Spleen (tissue), 11 donors: ENCODE measurements around the gene INSR. TPM values are rescaled to one million over a fixed set of nuclear protein-coding genes. Genes with fewer than 3 reads are reported as not detected.

Experiments
- DNase-seq: peaks from one replicate; pipeline ENCODE4 v3.0.0-alpha.2; 2020
- H3K27ac ChIP-seq, 8 donors: fragments of 200-600 bp; sonication (generic) in 7 of 8; 1 replicate in 4 of 8; 2 replicates in 4 of 8; pipeline versions ENCODE4 v1.5.0 to v1.8.0; 2016 to 2021; ENCODE audit warnings: inconsistent platforms in 4 of 8, mild to moderate bottlenecking in 4 of 8, moderate library complexity in 1 of 8
- H3K27me3 ChIP-seq, 7 donors: fragments of 200-600 bp; sonication (generic) in 6 of 7; replicated peaks in 1 of 7; 1 replicate in 4 of 7; 2 replicates in 3 of 7; pipeline versions ENCODE4 v1.5.0 to v1.8.0; 2016 to 2021; ENCODE audit warnings: inconsistent platforms in 3 of 7, mild to moderate bottlenecking in 1 of 7
- H3K36me3 ChIP-seq, 6 donors: fragments of 200-600 bp; sonication (generic) in 5 of 6; 1 replicate in 4 of 6; 2 replicates in 2 of 6; pipeline versions ENCODE4 v1.5.0 to v1.8.0; 2016 to 2021; ENCODE audit warnings: inconsistent platforms in 2 of 6
- H3K4me1 ChIP-seq, 6 donors: fragments of 200-600 bp; sonication (generic) in 5 of 6; 1 replicate in 3 of 6; 2 replicates in 3 of 6; pipeline versions ENCODE4 v1.5.0 to v1.8.0; 2016 to 2021; ENCODE audit warnings: inconsistent platforms in 3 of 6
- H3K4me3 ChIP-seq, 8 donors: fragments of 200-600 bp; sonication (generic) in 7 of 8; 1 replicate in 4 of 8; 2 replicates in 4 of 8; pipeline versions ENCODE4 v1.5.0 to v1.8.0; 2016 to 2021; ENCODE audit warnings: inconsistent platforms in 4 of 8, mild to moderate bottlenecking in 4 of 8, moderate library complexity in 2 of 8
- H3K9me3 ChIP-seq, 8 donors: fragments of 200-600 bp; sonication (generic) in 7 of 8; 1 replicate in 4 of 8; 2 replicates in 4 of 8; pipeline versions ENCODE4 v1.5.0 to v1.8.0; 2016 to 2021; ENCODE audit warnings: inconsistent platforms in 4 of 8
- POLR2A ChIP-seq, 3 donors: fragments of 450-650 bp; IDR thresholded peaks; one replicate each; pipeline ENCODE4 v1.5.1; 2017; ENCODE audit warnings: antibody characterized with exemption in 3 of 3, mild to moderate bottlenecking in 1 of 3
- POLR2AphosphoS5 ChIP-seq, 3 donors: sonication (generic); formaldehyde crosslinking; IDR thresholded peaks; one replicate each; pipeline ENCODE4 v1.5.1; 2017; ENCODE audit warnings: antibody characterized with exemption in 3 of 3
- WGBS, 5 donors: extraction: QIAGEN DNeasy Blood & Tissue Kit in 3 of 5; methylation state at CpG; one replicate each; pipeline versions ENCODE4 v1.1.5 to v1.1.7; 2013 to 2018; 5-methylcytosine and 5-hydroxymethylcytosine counted together
- intact Hi-C: fragments of 100-400 bp; cut with DNase I; formaldehyde crosslinking; loops from one replicate; pipeline ENCODE4 v1.15.0; 2023; ENCODE audit warnings: low total_unique reads
- polyA plus RNA-seq, 3 donors: library from polyadenylated mRNA; stranded (reverse); fragments of 200-250 nt; gene quantifications; one replicate each; pipeline ENCODE4 v1.2.1, GENCODE V29; 2013
- total RNA-seq, 7 donors: library from RNA; depleted of rRNA in 3 of 7; stranded (reverse); fragments of >200 nt in 3 of 7; fragmentation: NEBNext Ultra II Directional in 4 of 7; extraction: Animal tissue kit (Norgen Biotek cat#: 25700) in 4 of 7; gene quantifications; one replicate each; pipeline versions ENCODE4 v1.1.0 to v1.2.1, GENCODE V29; 2016 to 2021
- TF ChIP-seq, protein P1 (sequence below), 11 experiments: fragments of 200-600 bp in 7 of 11; fragments of 450-650 bp in 4 of 11; sonication (generic) in 4 of 11; IDR thresholded peaks in 8 of 11; conservative IDR thresholded peaks in 3 of 11; 1 replicate in 7 of 11; 2 replicates in 4 of 11; pipeline versions ENCODE4 v1.4.0 to v1.8.0; 2016 to 2021; ENCODE audit warnings: antibody characterized with exemption in 11 of 11, inconsistent platforms in 4 of 11, mild to moderate bottlenecking in 1 of 11
- donor health status: healthy with polysubstance abuse.
- donor health status: DM: no; HTN: no; CAD: no; lungs with moderate emphysema.
- donor health status: DM: no; HTN: no; CAD: no.
- donor health status: Bipolar disorder and iron deficiency.
- donor health status: healthy.
- donor health status: DM: no; HTN: no; CAD: no.
- donor health status: DM: yes; HTN: yes; CAD: no.

INSR gene
- total and polyA plus RNA-seq, 10 donors = 7.6 to 467 (median 228) TPM

DNA sequence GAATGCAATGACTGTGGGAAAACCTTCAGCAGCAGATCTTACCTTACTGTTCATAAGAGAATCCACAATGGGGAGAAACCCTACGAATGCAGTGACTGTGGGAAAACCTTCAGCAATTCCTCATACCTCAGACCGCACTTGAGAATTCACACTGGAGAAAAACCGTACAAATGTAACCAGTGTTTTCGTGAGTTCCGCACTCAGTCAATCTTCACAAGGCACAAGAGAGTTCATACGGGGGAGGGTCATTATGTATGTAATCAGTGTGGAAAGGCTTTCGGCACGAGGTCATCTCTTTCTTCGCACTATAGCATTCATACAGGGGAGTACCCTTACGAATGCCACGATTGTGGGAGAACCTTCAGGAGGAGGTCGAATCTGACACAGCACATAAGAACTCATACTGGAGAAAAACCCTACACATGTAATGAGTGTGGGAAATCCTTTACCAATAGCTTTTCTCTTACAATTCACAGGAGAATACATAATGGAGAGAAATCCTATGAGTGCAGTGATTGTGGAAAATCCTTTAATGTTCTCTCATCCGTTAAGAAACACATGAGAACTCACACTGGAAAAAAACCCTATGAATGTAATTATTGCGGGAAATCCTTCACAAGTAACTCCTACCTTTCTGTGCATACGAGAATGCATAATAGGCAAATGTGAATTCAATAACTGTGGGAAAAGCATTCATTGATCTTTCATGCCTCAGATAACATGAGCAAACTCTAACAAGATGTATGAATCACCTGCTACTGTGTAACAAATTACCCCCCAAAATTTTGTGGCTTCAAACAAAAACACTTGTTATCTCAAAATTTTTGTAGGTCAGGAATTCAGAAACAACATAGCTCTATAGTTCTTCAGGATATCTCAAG, 210.9 kb downstream of the INSR start:
- no peak for TF ChIP-seq POLR2A (IDR thresholded peaks at IDR 0.05)
- TF ChIP-seq, protein P1, sequence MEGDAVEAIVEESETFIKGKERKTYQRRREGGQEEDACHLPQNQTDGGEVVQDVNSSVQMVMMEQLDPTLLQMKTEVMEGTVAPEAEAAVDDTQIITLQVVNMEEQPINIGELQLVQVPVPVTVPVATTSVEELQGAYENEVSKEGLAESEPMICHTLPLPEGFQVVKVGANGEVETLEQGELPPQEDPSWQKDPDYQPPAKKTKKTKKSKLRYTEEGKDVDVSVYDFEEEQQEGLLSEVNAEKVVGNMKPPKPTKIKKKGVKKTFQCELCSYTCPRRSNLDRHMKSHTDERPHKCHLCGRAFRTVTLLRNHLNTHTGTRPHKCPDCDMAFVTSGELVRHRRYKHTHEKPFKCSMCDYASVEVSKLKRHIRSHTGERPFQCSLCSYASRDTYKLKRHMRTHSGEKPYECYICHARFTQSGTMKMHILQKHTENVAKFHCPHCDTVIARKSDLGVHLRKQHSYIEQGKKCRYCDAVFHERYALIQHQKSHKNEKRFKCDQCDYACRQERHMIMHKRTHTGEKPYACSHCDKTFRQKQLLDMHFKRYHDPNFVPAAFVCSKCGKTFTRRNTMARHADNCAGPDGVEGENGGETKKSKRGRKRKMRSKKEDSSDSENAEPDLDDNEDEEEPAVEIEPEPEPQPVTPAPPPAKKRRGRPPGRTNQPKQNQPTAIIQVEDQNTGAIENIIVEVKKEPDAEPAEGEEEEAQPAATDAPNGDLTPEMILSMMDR (IDR thresholded peaks at IDR 0.05 in 8 of 11, conservative IDR thresholded peaks at IDR 0.05 in 3 of 11) = no peak
- peak in 1 of 3 donors; percentile 33 for TF ChIP-seq POLR2AphosphoS5 (IDR thresholded peaks at IDR 0.05)
- 97 to 99% (median 98%) methylated on average over 15 of the region's 15 CpGs for WGBS, 5 donors
- DNase-seq = no peak
- peaks cover 54 to 85% (median 70%) of the 10 kb centered on the region in 6 donors for H3K36me3 ChIP-seq
- intact Hi-C loops = no loop called here
- peaks cover 57 to 100% (median 100%) of the 10 kb centered on the region in 8 donors for H3K9me3 ChIP-seq
- H3K4me1 ChIP-seq = no peaks in the 10 kb centered on the region
- peak overlapping the region in 1 of 8 donors; percentile 34 for H3K4me3 ChIP-seq
- H3K27me3 ChIP-seq = no peaks in the 10 kb centered on the region
- no peak overlapping the region for H3K27ac ChIP-seq

DNA sequence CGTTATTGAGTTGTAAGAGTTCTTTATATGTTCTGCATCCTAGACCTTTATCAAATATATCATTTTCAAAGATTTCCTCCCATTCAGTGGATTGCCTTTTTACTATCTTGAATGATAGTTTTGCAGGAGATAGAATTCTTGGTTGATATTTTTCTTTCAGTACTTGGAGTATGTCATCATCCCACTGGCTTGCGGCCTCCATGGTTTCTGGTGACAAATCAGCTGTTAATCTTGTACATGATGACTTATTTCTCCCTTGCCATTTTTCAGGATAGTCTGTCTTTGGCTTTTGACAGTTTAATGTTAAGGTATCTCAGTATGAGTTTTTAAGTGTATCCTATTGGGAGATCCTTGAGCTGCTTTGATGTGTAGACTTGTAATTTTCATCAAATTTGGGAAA, 216.2 kb downstream of the INSR start:
- WGBS, 5 donors = 93 to 100% (median 97%) methylated on average over 2 of the region's 2 CpGs
- intact Hi-C loops = no loop called here
- Histone ChIP-seq H3K9me3 (peaks cover 26 to 83% (median 82%) of the 10 kb centered on the region in 8 donors), H3K27ac (no peak overlapping the region), H3K4me3 (no peak overlapping the region), H3K27me3 (no peaks in the 10 kb centered on the region), H3K4me1 (no peaks in the 10 kb centered on the region), H3K36me3 (peaks cover 63 to 100% (median 99%) of the 10 kb centered on the region in 6 donors)
- DNase-seq = no peak
- TF ChIP-seq POLR2AphosphoS5 (IDR thresholded peaks at IDR 0.05) (no peak), POLR2A (IDR thresholded peaks at IDR 0.05) (no peak)

DNA sequence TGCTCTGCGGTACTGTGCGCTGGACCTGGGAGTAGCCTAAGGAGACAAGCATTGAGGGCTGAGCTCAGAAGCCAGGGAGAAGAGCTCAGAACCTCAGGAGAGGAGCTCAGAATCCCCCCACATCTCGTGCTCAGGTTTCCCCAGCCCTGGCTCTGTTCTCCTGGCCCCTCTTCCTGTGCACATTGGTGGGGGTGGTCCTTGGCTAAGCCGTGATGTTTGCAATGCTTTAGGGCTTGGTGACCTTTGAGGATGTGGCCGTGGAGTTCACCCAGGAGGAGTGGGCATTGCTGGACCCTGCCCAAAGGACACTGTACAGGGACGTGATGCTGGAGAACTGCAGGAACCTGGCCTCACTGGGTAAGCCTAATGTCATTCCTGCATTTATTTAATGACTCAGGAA, 218.1 kb downstream of the INSR start:
- H3K27ac ChIP-seq = no peak overlapping the region
- H3K27me3 ChIP-seq = no peaks in the 10 kb centered on the region
- DNase-seq = no peak
- no peak overlapping the region for H3K4me3 ChIP-seq
- WGBS, 5 donors = 97 to 100% (median 98%) methylated on average over 4 to 6 of the region's 6 CpGs
- intact Hi-C loops = no loop called here
- peaks cover 50 to 100% (median 97%) of the 10 kb centered on the region in 6 donors for H3K36me3 ChIP-seq
- H3K9me3 ChIP-seq = peaks cover 21 to 65% (median 63%) of the 10 kb centered on the region in 8 donors
- no peak for TF ChIP-seq POLR2A (IDR thresholded peaks at IDR 0.05)
- TF ChIP-seq, protein P1 (IDR thresholded peaks at IDR 0.05 in 8 of 11, conservative IDR thresholded peaks at IDR 0.05 in 3 of 11) = no peak
- no peak for TF ChIP-seq POLR2AphosphoS5 (IDR thresholded peaks at IDR 0.05)
- H3K4me1 ChIP-seq = peaks cover 0 to 4% (median under 1%) of the 10 kb centered on the region in 6 donors

DNA sequence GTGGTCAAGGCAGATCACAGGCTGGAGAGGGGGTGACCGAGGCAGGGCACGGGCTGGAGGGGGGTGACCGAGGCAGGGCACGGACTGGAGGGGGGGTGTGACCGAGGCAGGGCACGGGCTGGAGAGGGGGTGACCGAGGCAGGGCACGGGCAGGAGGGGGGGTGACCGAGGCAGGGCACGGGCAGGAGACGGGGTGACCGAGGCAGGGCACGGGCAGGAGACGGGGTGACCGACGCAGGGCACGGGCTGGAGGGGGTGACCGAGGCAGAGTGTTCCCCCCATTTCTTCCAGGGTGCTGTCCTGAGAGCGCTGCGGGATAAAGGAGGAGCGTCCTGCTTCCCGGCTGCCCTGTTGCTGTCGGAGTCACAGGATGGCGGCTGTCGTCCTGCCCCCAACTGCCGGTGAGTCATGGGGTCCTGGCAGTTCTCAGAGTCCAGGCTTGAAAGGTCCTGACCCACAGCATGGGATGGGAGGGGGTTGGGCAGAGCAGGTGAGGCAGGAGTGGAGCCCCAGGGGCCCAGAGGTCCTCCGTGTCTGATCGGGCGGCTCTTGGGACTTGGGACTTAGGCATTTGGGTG, 219.4 kb downstream of the INSR start:
- 97 to 98% (median 98%) methylated on average over 25 to 29 of the region's 29 CpGs for WGBS, 5 donors
- intact Hi-C loops = no loop called here
- Histone ChIP-seq H3K4me1 (peaks cover 6 to 17% (median 13%) of the 10 kb centered on the region in 6 donors), H3K9me3 (peaks cover 13 to 51% (median 50%) of the 10 kb centered on the region in 8 donors), H3K27ac (no peak overlapping the region), H3K36me3 (peaks cover 39 to 94% (median 89%) of the 10 kb centered on the region in 6 donors), H3K4me3 (no peak overlapping the region), H3K27me3 (no peaks in the 10 kb centered on the region)
- TF ChIP-seq, protein P1 (IDR thresholded peaks at IDR 0.05 in 8 of 11, conservative IDR thresholded peaks at IDR 0.05 in 3 of 11) = no peak
- TF ChIP-seq POLR2AphosphoS5 (IDR thresholded peaks at IDR 0.05) = peak in 1 of 3 donors; percentile 23
- no peak for DNase-seq
